HG02763 (cell line): ENCODE results near the gene VIPR1.

Source experiments
- ATAC-seq: cut with Tn5 transposase; IDR thresholded peaks from one replicate; pipeline ENCODE4 v1.9.1; 2021; ENCODE audit warnings: mild to moderate bottlenecking, moderate library complexity; ENCODE audit not compliant: unreplicated experiment

Gene VIPR1

DNA sequence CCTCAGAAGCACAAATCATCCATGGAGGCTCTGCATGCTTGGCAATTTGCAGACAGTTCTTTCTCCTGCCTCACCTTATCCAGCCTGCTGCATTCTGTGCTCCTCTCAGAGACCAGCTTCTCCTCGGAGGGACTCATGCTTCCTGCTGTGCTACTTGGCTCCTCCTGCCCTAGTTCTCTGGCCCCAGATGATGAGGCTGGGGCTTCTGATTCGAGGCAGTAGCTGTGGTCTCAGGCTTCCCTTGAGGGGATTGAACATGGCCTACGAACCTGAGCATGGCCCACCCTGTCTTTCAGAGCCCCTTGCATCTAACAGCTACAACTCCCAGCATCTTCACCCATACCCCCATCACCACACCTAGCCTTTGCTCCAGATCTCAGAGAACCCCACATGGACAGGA, 6.7 kb downstream of the VIPR1 start:
- ATAC-seq = no peak

DNA sequence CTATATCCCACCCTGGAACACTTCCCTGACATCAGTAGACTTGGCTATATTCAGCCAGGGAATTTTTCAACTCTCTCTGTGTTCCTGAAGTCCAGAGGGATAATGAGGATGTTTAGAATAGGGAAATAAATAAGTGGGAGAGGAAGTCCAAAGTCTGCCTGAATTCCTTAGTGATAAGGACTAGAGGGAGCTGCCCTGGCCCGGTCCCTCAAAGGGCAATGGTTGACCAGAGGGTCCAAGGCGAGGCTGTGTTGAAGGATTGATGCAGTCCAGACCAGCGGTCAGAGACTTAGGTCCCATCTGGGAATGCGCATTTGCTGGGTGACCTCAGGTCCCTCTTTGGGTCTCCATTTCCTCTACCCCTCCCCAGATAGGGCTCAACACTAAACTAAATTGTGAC, 7.9 kb downstream of the VIPR1 start:
- ATAC-seq = no peak

- no peak for ATAC-seq
Measured at GRCh38 chr3:42511201-42511600, 8.8 kb downstream of the VIPR1 start.

DNA sequence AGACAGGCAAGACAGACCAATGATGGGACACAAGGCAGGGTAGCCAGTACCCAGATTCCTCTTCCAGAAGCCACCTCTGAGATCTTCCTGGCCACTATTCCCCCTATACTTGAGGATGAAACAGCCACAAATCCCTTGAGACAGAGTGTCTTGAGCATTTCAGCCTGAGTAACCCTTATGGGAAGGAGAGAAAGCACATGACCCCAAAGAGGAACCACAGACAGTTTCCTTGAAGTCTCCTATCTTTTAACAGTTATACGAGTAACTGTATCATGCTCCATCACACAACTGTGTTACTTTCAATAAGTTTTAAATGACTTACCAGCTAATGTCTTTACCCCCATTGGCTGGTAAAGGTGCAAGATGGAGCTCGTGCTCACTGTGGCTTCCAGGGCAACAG, 9.3 kb downstream of the VIPR1 start:
- no peak for ATAC-seq

DNA sequence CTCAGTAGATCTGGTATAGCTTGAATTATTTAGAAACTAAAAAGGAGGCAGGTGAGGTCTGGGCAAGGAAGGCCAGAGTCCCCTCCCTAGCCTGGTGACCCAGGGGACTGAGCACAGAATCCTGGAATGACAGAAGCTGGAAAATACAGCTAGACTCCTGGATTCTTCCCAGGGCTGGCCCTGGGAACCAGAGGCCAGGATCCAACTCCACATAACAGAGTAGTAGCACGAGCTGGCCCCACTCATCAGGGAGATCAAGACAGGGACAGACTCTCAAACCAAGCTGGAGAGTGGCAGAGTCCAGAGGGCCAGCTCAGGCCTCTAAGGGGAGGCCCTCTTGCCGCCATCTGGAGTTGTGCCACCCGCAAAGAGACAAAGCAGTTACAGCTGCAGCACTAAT, 10.7 kb downstream of the VIPR1 start:
- ATAC-seq = no peak

DNA sequence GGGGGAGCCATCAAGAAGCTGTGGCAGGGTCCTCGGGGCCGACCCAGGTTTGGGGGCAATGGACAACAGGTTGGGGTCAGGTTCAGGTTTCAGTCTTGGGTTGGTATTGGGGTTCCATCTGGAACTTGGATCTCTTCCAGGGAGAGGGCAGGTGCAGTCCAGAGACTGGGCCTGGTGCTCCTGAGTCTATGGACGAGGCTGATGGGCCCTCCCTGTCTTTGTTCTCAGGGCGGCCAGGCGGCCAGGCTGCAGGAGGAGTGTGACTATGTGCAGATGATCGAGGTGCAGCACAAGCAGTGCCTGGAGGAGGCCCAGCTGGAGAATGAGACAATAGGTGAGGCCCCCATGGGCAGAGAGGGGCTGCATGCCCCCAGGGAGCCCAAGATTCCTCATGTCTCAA, 11.1 kb downstream of the VIPR1 start:
- no peak for ATAC-seq

DNA sequence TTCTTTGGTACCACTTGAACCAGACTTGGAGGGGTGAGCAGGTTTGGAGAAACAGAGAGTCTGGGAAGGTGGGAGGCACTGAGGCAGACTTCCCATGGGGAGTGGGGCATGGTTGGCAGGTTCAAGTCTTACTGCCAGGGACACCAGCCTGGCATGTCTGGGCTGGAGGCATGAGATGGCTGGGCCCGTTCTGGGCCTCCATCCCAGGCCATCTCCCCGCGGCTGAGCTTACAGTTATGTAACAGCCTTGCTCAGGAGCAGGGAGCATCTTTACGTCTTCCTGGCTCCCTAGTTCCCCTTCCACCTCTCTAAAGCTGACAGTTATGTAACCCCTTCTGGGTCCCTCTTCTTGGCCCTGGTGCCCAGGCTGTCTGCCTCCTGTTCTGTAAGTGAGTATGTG, 12.4 kb downstream of the VIPR1 start:
- no peak for ATAC-seq

DNA sequence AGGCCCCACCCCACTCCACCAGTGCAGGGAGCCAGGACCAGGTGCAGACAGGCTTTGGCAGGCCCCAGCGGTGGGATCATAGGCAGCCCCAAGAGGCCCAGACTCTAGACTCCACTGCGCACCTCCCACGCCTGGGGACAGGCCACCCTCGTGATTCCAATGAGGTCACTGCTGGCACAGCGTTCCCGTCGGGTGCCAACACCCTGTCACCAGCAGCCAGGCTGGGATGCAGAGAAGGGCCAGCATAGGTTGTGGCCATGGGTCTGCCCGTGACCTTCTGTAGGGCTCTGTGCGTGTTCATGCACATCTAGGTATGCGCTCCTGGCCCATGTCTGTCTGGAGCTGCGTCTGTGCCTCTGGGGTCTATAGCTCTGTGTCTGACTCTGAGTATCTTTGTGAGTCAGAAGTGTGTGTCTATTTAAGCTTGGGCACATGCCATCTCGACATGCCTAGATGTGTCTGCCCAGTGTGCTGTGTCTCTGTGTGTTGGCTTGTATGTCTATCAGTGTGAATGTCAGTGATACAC, 13.0 kb downstream of the VIPR1 start:
- no peak for ATAC-seq

DNA sequence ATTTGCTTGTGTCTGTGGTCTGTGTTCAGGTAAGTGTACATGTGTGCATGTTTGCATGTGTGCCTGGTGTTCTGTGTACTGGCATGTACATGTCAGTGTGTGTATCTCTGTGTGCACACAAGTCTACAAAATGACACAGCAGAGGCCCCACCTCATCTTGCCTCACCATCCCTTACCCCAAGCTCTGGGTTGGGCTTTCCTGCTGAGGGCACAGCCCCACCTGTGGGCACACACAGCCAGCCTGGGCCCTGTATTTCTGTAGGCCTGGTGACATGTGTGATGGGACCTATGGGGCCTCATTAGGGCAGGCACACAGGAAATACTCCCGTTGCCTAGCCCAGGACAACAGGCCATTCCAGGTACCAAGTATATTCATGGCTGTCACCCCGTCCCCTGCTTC, 13.5 kb downstream of the VIPR1 start:
- no peak for ATAC-seq

GRCh38 chr3:42516443-42516842, 14.0 kb downstream of the VIPR1 start:
- no peak for ATAC-seq

- ATAC-seq = no peak
Measured at GRCh38 chr3:42517117-42517516, 14.7 kb downstream of the VIPR1 start.

DNA sequence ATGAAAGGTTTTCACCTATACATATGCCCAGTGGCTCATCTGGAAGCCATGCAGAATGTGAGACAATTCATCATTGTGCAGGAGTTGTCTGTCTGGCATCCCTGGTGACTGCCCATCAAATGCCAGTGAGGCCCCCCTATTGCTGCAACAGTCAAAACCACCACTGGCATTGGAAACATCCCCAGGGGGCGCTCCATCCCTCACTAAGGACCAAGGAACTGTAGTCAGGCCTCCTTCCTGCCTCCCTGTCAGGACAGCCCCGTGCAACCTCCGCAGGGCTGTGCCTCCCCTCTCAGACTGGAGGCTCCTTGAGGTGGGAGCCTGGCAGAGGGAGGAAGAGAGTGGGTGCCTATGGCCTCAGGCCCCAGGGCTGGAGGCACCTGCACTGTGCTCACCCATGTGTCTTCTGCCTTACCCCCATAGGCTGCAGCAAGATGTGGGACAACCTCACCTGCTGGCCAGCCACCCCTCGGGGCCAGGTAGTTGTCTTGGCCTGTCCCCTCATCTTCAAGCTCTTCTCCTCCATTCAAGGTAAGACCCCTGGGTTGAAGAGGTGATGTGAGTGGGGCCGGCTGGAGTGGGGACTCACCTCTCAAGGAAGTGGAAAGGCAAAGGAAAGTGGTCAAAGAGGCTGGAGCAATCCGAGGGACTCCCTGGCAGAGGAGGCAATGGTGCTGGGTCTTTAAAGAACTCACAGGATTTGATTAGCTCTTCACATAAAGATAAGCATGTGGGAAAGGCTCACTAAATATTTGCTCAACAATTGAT, 16.5 kb downstream of the VIPR1 start:
- no peak for ATAC-seq

DNA sequence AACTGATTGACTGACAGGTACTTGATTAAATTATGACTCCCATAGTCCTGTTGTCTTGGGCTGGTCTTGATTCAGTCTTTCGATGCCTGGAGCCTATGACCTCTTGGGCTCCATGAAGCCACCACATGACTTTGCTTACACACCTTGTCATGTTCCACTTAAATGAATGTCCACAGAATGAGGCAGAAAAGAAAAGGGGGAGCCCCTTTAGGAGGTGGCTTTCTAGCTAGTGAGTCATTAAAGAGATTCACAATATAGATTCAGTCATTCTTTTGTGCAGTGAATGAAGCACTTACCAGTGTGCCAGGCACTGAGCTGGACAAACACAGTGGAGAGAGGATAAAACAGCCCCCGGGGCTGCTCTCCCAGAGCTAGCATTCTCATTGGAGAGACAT, 17.1 kb downstream of the VIPR1 start:
- no peak for ATAC-seq

GRCh38 chr3:42520336-42520735, 17.9 kb downstream of the VIPR1 start:
- ATAC-seq = no peak

DNA sequence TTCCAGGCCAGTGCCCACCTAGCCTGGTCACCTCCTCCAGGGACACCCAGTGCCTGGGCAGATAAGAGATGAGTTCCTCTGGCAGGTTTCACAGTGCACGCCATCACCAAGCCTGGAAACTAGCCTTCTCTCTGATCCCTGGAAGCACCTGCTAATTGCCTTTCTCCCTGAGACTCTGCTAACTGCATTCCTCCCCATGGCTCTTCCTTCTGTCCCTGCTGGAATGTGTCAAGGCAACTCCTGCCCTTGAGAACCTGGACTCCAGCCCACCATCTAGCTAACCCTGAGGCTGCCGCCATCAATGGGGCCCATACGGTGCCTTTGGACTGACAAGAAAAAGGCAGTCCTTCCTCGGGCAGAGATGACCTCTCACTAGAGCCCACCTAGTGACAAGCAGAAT, 18.5 kb downstream of the VIPR1 start:
- no peak for ATAC-seq

DNA sequence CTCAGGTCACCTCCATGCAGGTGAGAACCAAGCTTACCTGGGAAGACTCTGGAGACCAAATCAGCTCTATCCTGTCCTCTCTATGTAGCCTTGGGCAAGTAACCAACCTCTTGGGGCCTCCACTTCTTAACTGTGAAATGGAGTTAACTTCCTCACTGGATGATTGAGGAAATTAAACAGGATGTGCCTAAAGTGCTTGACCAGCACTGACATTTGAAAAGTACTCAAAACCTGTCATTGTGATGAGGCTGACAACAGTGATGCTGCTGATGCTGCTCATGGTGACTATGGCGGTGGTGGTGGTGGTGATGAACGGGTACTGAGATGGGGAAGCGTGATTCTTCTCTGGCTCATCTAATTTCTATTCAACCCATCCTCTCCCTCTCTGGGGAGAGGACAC, 22.3 kb downstream of the VIPR1 start:
- ATAC-seq = no peak

DNA sequence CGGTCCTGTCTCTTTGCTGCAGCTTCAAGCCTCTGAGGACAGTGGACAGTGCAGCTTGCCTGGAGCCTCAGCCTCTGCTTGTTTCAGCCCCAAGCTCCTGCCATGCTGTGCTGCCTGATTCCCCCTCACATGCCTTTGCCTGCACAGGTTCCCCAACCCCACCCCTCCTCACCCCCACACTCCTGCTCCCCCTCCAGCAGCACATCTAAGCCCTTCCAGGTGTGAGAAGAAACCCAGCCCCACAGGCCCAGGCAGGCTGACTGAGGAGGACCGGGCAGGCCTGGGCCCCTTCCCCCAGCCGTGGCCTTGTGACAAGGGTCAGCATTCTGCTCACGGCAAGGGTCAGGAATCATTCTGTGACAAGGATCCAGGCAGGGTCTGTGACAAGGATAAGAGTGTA, 22.8 kb downstream of the VIPR1 start:
- no peak for ATAC-seq

DNA sequence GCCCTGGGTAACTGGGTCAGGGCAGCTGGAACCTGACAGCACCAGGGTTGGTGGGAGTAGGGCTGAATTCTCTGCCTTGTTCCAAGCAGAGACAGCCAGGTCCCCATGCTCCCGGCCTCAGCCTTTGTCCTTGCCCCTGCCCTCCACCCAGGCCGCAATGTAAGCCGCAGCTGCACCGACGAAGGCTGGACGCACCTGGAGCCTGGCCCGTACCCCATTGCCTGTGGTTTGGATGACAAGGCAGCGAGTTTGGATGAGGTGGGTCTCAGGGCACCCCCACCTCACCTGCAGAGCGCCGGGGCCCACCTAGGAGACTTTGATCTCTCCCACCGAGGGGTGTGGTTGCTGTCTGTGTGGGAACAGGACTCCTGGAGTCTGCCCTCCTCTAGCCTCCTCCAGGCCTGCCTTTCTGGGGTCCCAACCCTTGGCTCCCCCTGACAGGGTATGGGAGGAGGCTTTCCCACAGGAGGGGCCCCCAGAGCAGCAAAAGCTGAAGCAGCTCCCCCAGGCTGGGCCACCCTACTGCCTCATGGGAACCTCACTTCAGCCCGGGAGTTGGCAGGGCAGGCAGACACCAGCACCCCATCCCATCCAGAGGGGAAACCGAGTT, 23.4 kb downstream of the VIPR1 start:
- ATAC-seq = no peak

DNA sequence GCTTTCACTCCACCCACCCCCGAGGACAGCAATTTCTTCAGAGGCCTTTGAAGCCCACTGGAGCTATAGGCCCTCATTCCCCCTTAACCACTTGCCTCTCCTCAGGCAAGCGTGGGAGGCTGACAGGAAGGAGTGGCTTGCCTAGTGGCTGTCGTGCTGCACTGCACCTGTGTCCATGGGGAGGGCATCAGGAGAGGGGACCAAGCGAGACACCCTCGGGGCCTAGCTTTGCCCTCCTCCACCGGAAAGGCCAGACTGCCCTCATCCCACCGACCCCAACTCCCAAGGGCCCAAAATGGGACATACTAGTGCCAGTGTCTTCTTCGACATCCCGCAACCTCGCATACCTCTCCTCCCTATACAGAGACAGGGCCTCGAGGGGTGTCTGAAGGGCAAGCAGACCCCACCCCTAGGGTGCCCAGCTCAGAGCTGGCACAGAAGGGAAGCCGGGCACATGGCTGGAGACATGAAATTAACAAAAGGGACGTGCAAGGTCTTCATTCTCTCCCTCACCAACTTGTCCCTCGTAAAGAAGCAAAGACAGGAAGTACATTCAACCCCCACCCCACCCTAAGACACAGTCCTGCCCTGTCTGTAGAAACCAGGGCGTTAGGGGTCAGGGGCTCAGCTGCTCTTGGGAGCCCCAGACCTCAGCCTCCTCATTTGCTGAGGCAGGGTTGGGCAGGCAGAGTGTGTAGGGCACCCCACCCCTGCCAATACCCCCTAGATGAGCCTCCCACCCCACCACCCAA, 24.3 kb downstream of the VIPR1 start:
- no peak for ATAC-seq

DNA sequence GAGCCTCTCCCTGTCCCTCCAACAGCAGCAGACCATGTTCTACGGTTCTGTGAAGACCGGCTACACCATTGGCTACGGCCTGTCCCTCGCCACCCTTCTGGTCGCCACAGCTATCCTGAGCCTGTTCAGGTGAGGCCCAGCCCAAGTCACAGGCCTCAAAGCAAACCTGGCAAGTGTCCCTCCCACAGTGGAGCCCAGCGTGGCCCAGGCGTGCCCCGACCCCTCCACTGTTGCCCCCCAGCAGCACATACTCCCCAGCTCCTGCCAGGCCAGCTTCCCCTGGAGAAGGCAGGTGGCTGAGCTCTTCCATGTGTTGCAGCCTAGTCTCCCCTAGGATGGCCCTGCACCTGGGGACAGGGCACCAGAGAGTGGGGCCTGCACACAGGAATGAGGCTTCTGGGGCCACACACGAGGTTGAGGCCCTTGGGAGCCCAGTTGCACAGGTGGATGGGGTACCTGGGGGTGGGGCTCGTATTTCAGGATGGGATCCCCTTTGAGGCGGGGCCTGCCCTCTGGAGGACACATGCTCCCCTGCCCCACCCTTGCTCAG, 25.0 kb downstream of the VIPR1 start:
- no peak for ATAC-seq

- no peak for ATAC-seq
Measured at GRCh38 chr3:42529468-42529867, 27.0 kb downstream of the VIPR1 start.

GRCh38 chr3:42530073-42530472, 27.6 kb downstream of the VIPR1 start:
- no peak for ATAC-seq
